H1 (cell line): Measurements from ENCODE around the gene ELF4. TPM values are rescaled to one million over a fixed set of nuclear protein-coding genes. Genes with fewer than 3 reads are reported as not detected.

Experiments
- CTCF ChIA-PET: fragments of 300-600 bp; sonication (Branson Sonifier 250); formaldehyde crosslinking; loops from one replicate; lab custom pipeline; 2021; ENCODE audit not compliant: partially characterized antibody; lab: Charles Lee
- POLR2A ChIA-PET: fragments of 300-600 bp; sonication (Branson Sonifier 250); formaldehyde crosslinking; loops from one replicate; lab custom pipeline; 2021; ENCODE audit warnings: inconsistent platforms; ENCODE audit not compliant: partially characterized antibody; lab: Charles Lee
- DNase-seq, 2 experiments: peaks; one replicate each; pipeline versions ENCODE4 v3.0.0 to v3.0.0-alpha.2; 2010 to 2022; ENCODE audit warnings: low spot score in 2 of 2, low read depth in 1 of 2, mixed read lengths in 1 of 2
- FAIRE-seq: peaks from 2 replicates; lab custom pipeline; 2011; peaks lifted over from hg19 to GRCh38; lab: Jason Lieb, UNC
- H2AFZ ChIP-seq: 2 replicates; pipeline ENCODE4 v1.8.1; 2012; ENCODE audit warnings: low read length, inconsistent platforms
- H2AK5ac ChIP-seq: 2 replicates; pipeline ENCODE4 v1.6.1; 2013; ENCODE audit warnings: low read depth, low read length
- H2BK120ac ChIP-seq: replicated peaks from 2 replicates; pipeline ENCODE3; 2013; ENCODE audit warnings: low read depth, low read length, inconsistent platforms
- H2BK12ac ChIP-seq: 2 replicates; pipeline ENCODE4 v1.6.1; 2013; ENCODE audit warnings: low read depth, low read length
- H2BK15ac ChIP-seq: 2 replicates; pipeline ENCODE4 v1.6.1; 2013; ENCODE audit warnings: low read length
- H2BK20ac ChIP-seq: 2 replicates; pipeline ENCODE4 v1.6.1; 2013; ENCODE audit warnings: low read length
- H2BK5ac ChIP-seq: 2 replicates; pipeline ENCODE4 v1.6.1; 2013; ENCODE audit warnings: low read depth, low read length
- H3K14ac ChIP-seq: 2 replicates; pipeline ENCODE4 v1.6.1; 2013; ENCODE audit warnings: inconsistent platforms; ENCODE audit not compliant: insufficient read length
- H3K18ac ChIP-seq: 2 replicates; pipeline ENCODE4 v1.6.1; 2013; ENCODE audit warnings: low read length; ENCODE audit errors: extremely low read depth
- H3K23ac ChIP-seq: 2 replicates; pipeline ENCODE4 v1.6.1; 2013; ENCODE audit warnings: inconsistent platforms; ENCODE audit not compliant: insufficient read length
- H3K23me2 ChIP-seq: 2 replicates; pipeline ENCODE4 v1.6.1; 2013; ENCODE audit warnings: low read depth, low read length
- H3K27ac ChIP-seq: 2 replicates; pipeline ENCODE4 v1.6.1; 2011; ENCODE audit warnings: low read depth, low read length, inconsistent platforms
- H3K27me3 ChIP-seq, 4 experiments: replicated peaks in 1 of 4; 1 replicate in 1 of 4; 2 replicates in 3 of 4; pipeline versions ENCODE4 v1.6.1 to v1.8.1; 2011 to 2013; ENCODE audit warnings: low read length in 3 of 4, mild to moderate bottlenecking in 3 of 4, inconsistent platforms in 2 of 4, mixed read lengths in 2 of 4, moderate library complexity in 1 of 4; ENCODE audit not compliant: control insufficient read depth in 3 of 4, insufficient read depth in 3 of 4; ENCODE audit errors: extremely low read depth in 1 of 4
- H3K36me3 ChIP-seq, 4 experiments: 2 replicates each; pipeline versions ENCODE4 v1.6.1 to v1.8.1; 2011 to 2013; ENCODE audit warnings: mild to moderate bottlenecking in 4 of 4, low read length in 3 of 4, moderate library complexity in 2 of 4, control low read depth in 1 of 4, inconsistent platforms in 1 of 4; ENCODE audit not compliant: insufficient read depth in 4 of 4, control insufficient read depth in 2 of 4
- H3K4ac ChIP-seq: replicated peaks from 2 replicates; pipeline ENCODE3; 2013; ENCODE audit warnings: low read length, low read depth, mixed read lengths, inconsistent platforms; ENCODE audit not compliant: insufficient read length
- H3K4me1 ChIP-seq, 4 experiments: replicated peaks in 1 of 4; 1 replicate in 1 of 4; 2 replicates in 3 of 4; pipeline versions ENCODE4 v1.6.1 to v1.8.1; 2011 to 2013; ENCODE audit warnings: low read length in 3 of 4, inconsistent platforms in 2 of 4, mixed read lengths in 1 of 4; ENCODE audit not compliant: insufficient read depth in 4 of 4, control insufficient read depth in 3 of 4
- H3K4me2 ChIP-seq, 2 experiments: 2 replicates each; pipeline versions ENCODE4 v1.6.1 to v1.8.1; 2011 to 2013; ENCODE audit warnings: low read depth in 2 of 2, low read length in 2 of 2, control low read depth in 1 of 2, inconsistent platforms in 1 of 2, mild to moderate bottlenecking in 1 of 2; ENCODE audit not compliant: insufficient read depth in 1 of 2
- H3K4me3 ChIP-seq, 4 experiments: fragments of 200-600, 300-600 bp in 1 of 4; sonication (generic), shearing (Covaris generic), sonication (Bioruptor Twin) in 1 of 4; 2 replicates each; pipeline versions ENCODE4 v1.5.1 to v1.8.1; 2011 to 2016; ENCODE audit warnings: low read length in 4 of 4, low read depth in 3 of 4, control low read depth in 2 of 4, inconsistent platforms in 2 of 4, mild to moderate bottlenecking in 2 of 4, mixed read lengths in 1 of 4, moderate library complexity in 1 of 4; ENCODE audit not compliant: insufficient read depth in 2 of 4; ENCODE audit errors: extremely low read depth in 1 of 4
- H3K56ac ChIP-seq: replicated peaks from 2 replicates; pipeline ENCODE3; 2013; ENCODE audit warnings: low read depth, mild to moderate bottlenecking, mixed read lengths, low read length, inconsistent platforms; ENCODE audit not compliant: insufficient read length
- H3K79me1 ChIP-seq: 2 replicates; pipeline ENCODE4 v1.6.1; 2013; ENCODE audit warnings: low read depth, low read length, control low read depth
- H3K79me2 ChIP-seq, 2 experiments: 2 replicates each; pipeline versions ENCODE4 v1.6.1 to v1.8.1; 2012 to 2013; ENCODE audit warnings: low read length in 2 of 2, mild to moderate bottlenecking in 2 of 2, inconsistent platforms in 1 of 2; ENCODE audit not compliant: insufficient read depth in 2 of 2, control insufficient read depth in 1 of 2
- H3K9ac ChIP-seq, 4 experiments: replicated peaks in 1 of 4; 1 replicate in 1 of 4; 2 replicates in 3 of 4; pipeline versions ENCODE4 v1.6.1 to v1.8.1; 2011 to 2013; ENCODE audit warnings: low read depth in 3 of 4, low read length in 3 of 4, control low read depth in 2 of 4, mild to moderate bottlenecking in 2 of 4, moderate library complexity in 2 of 4, inconsistent platforms in 1 of 4; ENCODE audit errors: extremely low read depth in 1 of 4
- H3K9me3 ChIP-seq, 2 experiments: 2 replicates each; pipeline versions ENCODE4 v1.6.1 to v1.8.1; 2012 to 2013; ENCODE audit warnings: mild to moderate bottlenecking in 2 of 2, moderate library complexity in 2 of 2, control low read depth in 1 of 2, inconsistent platforms in 1 of 2, low read depth in 1 of 2, low read length in 1 of 2, mixed read lengths in 1 of 2; ENCODE audit not compliant: insufficient read depth in 2 of 2
- H4K20me1 ChIP-seq, 2 experiments: replicated peaks in 1 of 2; 2 replicates each; pipeline versions ENCODE3 to v1.8.1; 2011 to 2013; ENCODE audit warnings: inconsistent platforms in 2 of 2, low read length in 2 of 2, mild to moderate bottlenecking in 1 of 2; ENCODE audit not compliant: insufficient read depth in 2 of 2, control insufficient read depth in 1 of 2
- H4K5ac ChIP-seq: 2 replicates; pipeline ENCODE4 v1.6.1; 2013; ENCODE audit warnings: low read length, low read depth, mixed read lengths, inconsistent platforms; ENCODE audit not compliant: insufficient read length
- H4K8ac ChIP-seq: 2 replicates; pipeline ENCODE4 v1.8.0; 2013; ENCODE audit warnings: mild to moderate bottlenecking, moderate library complexity, low read length, inconsistent platforms; ENCODE audit not compliant: insufficient read depth; ENCODE audit errors: extremely low read depth
- H4K91ac ChIP-seq: replicated peaks from 2 replicates; pipeline ENCODE3; 2013; ENCODE audit warnings: low read length, mixed read lengths, inconsistent platforms; ENCODE audit not compliant: insufficient read length
- CHD2 ChIP-seq: IDR thresholded peaks from 2 replicates; pipeline ENCODE4 v1.6.1; 2012; ENCODE audit warnings: low read length, improper control_type of control experiment
- CTBP2 ChIP-seq: IDR thresholded peaks from 2 replicates; pipeline ENCODE4 v1.7.0; 2011; ENCODE audit warnings: borderline replicate concordance, mild to moderate bottlenecking, moderate library complexity, mixed read lengths, low read length; ENCODE audit not compliant: insufficient read depth, insufficient read length
- EGR1 ChIP-seq: IDR thresholded peaks from 2 replicates; pipeline ENCODE4 v1.6.1; 2011; ENCODE audit warnings: low read depth, low read length, borderline replicate concordance
- KDM5A ChIP-seq: fragments of 200-600 bp; IDR thresholded peaks from 2 replicates; pipeline ENCODE4 v1.7.1; 2012; ENCODE audit warnings: mild to moderate bottlenecking, low read length, inconsistent platforms, mixed read lengths
- SUZ12 ChIP-seq: fragments of 200-600 bp; sonication (generic); IDR thresholded peaks from 2 replicates; pipeline ENCODE4 v1.6.1; 2012; ENCODE audit warnings: mild to moderate bottlenecking, inconsistent platforms, low read length, moderate library complexity, mixed read lengths
- USF2 ChIP-seq: IDR thresholded peaks from 2 replicates; pipeline ENCODE4 v1.6.1; 2011; ENCODE audit warnings: low read length, improper control_type of control experiment
- YY1 ChIP-seq: IDR thresholded peaks from 2 replicates; pipeline ENCODE4 v1.6.1; 2011; ENCODE audit warnings: low read depth, mild to moderate bottlenecking, low read length
- ZNF274 ChIP-seq: IDR thresholded peaks from 2 replicates; pipeline ENCODE4 v1.7.0; 2012; ENCODE audit warnings: low read length, borderline replicate concordance; ENCODE audit errors: extremely low read depth
- WGBS, 2 experiments: shearing (Covaris generic) in 1 of 2; methylation state at CpG; one replicate each; pipeline versions ENCODE4 v1.1.6 to v1.1.7; 2013 to 2015; ENCODE audit warnings: low lambda C conversion rate in 2 of 2, mixed read lengths in 2 of 2, inconsistent platforms in 1 of 2, low coverage in 1 of 2, missing lambda C conversion rate in 1 of 2; ENCODE audit not compliant: insufficient replicate concordance in 2 of 2, insufficient coverage in 1 of 2, insufficient read length in 1 of 2; ENCODE audit errors: extremely low coverage in 1 of 2, missing lambda C conversion rate in 1 of 2; 5-methylcytosine and 5-hydroxymethylcytosine counted together
- polyA plus RNA-seq, 7 experiments: library from polyadenylated mRNA; depleted of rRNA in 3 of 7; stranded (reverse) in 5 of 7; unstranded in 2 of 7; fragments of >200 nt in 5 of 7; fragments of 200-250 nt in 2 of 7; gene quantifications; 1 replicate in 5 of 7; 2 replicates in 1 of 7; 4 replicates in 1 of 7; pipeline versions ENCODE4 v1.2.1 to v1.2.3, GENCODE V29; 2011 to 2013; ENCODE audit warnings: missing spikeins in 2 of 7, mixed read lengths in 2 of 7
- total RNA-seq: library from RNA; stranded (reverse); fragmentation: NEBNext Ultra II Directional; extraction: Animal tissue kit (Norgen Biotek cat#: 25700); gene quantifications from 2 replicates; pipeline ENCODE4 v1.2.1, GENCODE V29; 2021

ELF4 gene
- total and polyA plus RNA-seq, 2 of the 8 experiments (the other 6 are each of a cell fraction or from before 2014, with no cell fraction given) = 1.8 to 2.0 TPM

- Histone ChIP-seq H4K5ac (no peak overlapping the region), H3K9me3 (no peaks in the 10 kb centered on the region), H3K18ac (no peak overlapping the region), H2BK5ac (no peak overlapping the region), H4K91ac (no peak overlapping the region), H2AFZ (peak overlapping the region; percentile 88; the same call in 1 of the 2 replicates), H3K79me2 (no peaks in the 10 kb centered on the region), H3K79me1 (no peaks in the 10 kb centered on the region), H3K9ac (no peak overlapping the region), H3K4me3 (no peak overlapping the region), H3K27ac (no peak overlapping the region), H3K4ac (no peak overlapping the region), H2BK20ac (no peak overlapping the region), H4K8ac (no peak overlapping the region), H3K27me3 (no peaks in the 10 kb centered on the region), H3K23me2 (no peaks in the 10 kb centered on the region), H3K36me3 (peaks cover 0 to 5% (median 2%) of the 10 kb centered on the region in 4 experiments; a peak in 4 of 8 replicates), H3K14ac (no peak overlapping the region), H4K20me1 (peaks cover 0 to 2% of the 10 kb centered on the region in 2 experiments), H3K4me1 (peaks cover 0 to 5% (median 1%) of the 10 kb centered on the region in 4 experiments; a peak in 3 of 7 replicates), H2BK15ac (no peak overlapping the region), H3K4me2 (peak overlapping the region; percentile 21 to 47), H2AK5ac (no peak overlapping the region), H2BK12ac (no peak overlapping the region), H2BK120ac (no peak overlapping the region), H3K56ac (no peak overlapping the region), H3K23ac (no peak overlapping the region)
- CTCF ChIA-PET = interaction anchor here (0.6 to 6.6 kb wide), 12 partner anchors 10 to 99 kb away, joined by 3 to 77 read pairs (median 6); no protein-coding TSS in a partner anchor
- DNase-seq (peak; percentile 56 to 80), FAIRE-seq (peak; percentile 84)
- POLR2A ChIA-PET = no interaction called here
- no peak for TF ChIP-seq KDM5A
- TF ChIP-seq ZNF274 = no peak
- no peak for TF ChIP-seq EGR1
- no peak for TF ChIP-seq USF2
- no peak for TF ChIP-seq CHD2
- no peak for TF ChIP-seq SUZ12
- TF ChIP-seq YY1 = 0 out of 2 replicates have a peak, but pooled peaks have one; percentile 27
- no peak for TF ChIP-seq CTBP2
- 25% methylated on average over 6 of the region's 9 CpGs; no CpG with 5 or more reads in 1 of the 2 experiments for WGBS, 2 experiments
These were observed 86.2 kb downstream of the ELF4 start for GRCh38 chrX:130024127-130024526.
